NT2/D1 (cell line): ENCODE data around the gene PRSS2.
"Not testable (repeated sequence)": the region's sequence is repeated elsewhere in the genome, so short reads cannot be mapped to it uniquely, and the experiment has no call there.

Experiments
- DNase-seq: peaks from one replicate; pipeline ENCODE4 v3.0.0-alpha.2; 2011; ENCODE audit warnings: low read depth, low spot score
- H3K27me3 ChIP-seq: 2 replicates; pipeline ENCODE4 v1.6.0; 2011; ENCODE audit warnings: mild to moderate bottlenecking; ENCODE audit not compliant: insufficient read length, insufficient read depth
- H3K36me3 ChIP-seq: 2 replicates; pipeline ENCODE4 v1.6.1; 2011; ENCODE audit warnings: mild to moderate bottlenecking, low read length, mixed read lengths; ENCODE audit not compliant: insufficient read depth, insufficient read length
- H3K4me1 ChIP-seq: 2 replicates; pipeline ENCODE4 v1.5.1; 2011; ENCODE audit not compliant: insufficient read depth, insufficient read length
- H3K4me3 ChIP-seq: 2 replicates; pipeline ENCODE4 v1.5.1; 2011; ENCODE audit warnings: low read depth; ENCODE audit not compliant: insufficient read length
- H3K9ac ChIP-seq: 2 replicates; pipeline ENCODE4 v1.6.0; 2011; ENCODE audit warnings: low read depth; ENCODE audit not compliant: insufficient read length
- H3K9me3 ChIP-seq: 2 replicates; pipeline ENCODE4 v1.5.1; 2011; ENCODE audit warnings: mild to moderate bottlenecking, low read length; ENCODE audit not compliant: insufficient read depth
- SUZ12 ChIP-seq: IDR thresholded peaks from 2 replicates; pipeline ENCODE4 v1.6.1; 2011; ENCODE audit not compliant: insufficient read length, insufficient read depth; ENCODE audit errors: extremely low read depth
- YY1 ChIP-seq: IDR thresholded peaks from 2 replicates; pipeline ENCODE4 v1.6.1; 2011; ENCODE audit not compliant: insufficient read length, insufficient read depth
- ZNF274 ChIP-seq: IDR thresholded peaks from 2 replicates; pipeline ENCODE4 v1.6.1; 2011; ENCODE audit warnings: mild to moderate bottlenecking, low read depth, low read length

PRSS2 gene

DNA sequence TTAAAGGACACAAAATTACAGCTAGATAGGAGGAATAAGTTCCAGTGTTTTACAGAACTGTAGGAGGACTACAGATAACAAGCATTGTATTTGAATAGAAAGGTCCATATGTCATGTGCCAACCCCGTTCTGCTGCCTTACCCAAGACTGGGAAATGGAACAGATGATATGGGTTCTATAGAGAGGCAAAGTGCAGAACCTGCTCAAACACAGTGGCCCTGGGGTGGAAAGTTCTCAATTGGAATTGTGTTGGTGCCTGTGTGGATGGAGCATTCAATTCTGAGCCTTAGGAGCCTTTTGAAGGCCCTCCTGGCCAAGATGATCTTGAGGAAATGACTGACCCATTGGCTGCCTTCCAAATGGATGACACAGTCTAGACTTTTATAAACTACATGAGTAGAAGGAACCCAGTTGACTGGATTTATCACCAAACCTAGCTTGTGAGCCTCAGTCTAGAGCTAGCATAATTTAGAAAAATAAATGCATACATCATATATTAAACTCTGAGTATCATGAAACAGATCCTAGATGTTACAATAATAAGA is 25.6 kb upstream of the PRSS2 start:
- Histone ChIP-seq H3K9ac (no peak overlapping the region), H3K4me3 (no peak overlapping the region), H3K36me3 (no peaks in the 10 kb centered on the region), H3K9me3 (no peaks in the 10 kb centered on the region), H3K27me3 (no peaks in the 10 kb centered on the region), H3K4me1 (no peaks in the 10 kb centered on the region)
- TF ChIP-seq YY1: no peak
- no peak for TF ChIP-seq ZNF274
- no peak for TF ChIP-seq SUZ12
- no peak for DNase-seq

GRCh38 chr7:142745745-142746144 is 25.0 kb upstream of the PRSS2 start:
- Histone ChIP-seq H3K4me3 (no peak overlapping the region), H3K36me3 (no peaks in the 10 kb centered on the region), H3K9me3 (no peaks in the 10 kb centered on the region), H3K4me1 (no peaks in the 10 kb centered on the region), H3K9ac (no peak overlapping the region), H3K27me3 (no peaks in the 10 kb centered on the region)
- no peak for TF ChIP-seq ZNF274
- TF ChIP-seq YY1: no peak
- no peak for TF ChIP-seq SUZ12
- no peak for DNase-seq

GRCh38 chr7:142746264-142746663 is 24.5 kb upstream of the PRSS2 start:
- H3K27me3 ChIP-seq: no peaks in the 10 kb centered on the region
- H3K4me1 ChIP-seq: no peaks in the 10 kb centered on the region
- DNase-seq: no peak
- no peak overlapping the region for H3K9ac ChIP-seq
- H3K4me3 ChIP-seq: no peak overlapping the region
- TF ChIP-seq SUZ12 (no peak), ZNF274 (no peak), YY1 (no peak)
- no peaks in the 10 kb centered on the region for H3K9me3 ChIP-seq
- no peaks in the 10 kb centered on the region for H3K36me3 ChIP-seq

- H3K27me3 ChIP-seq, H3K4me1 ChIP-seq, H3K4me3 ChIP-seq: not testable (repeated sequence)
These were observed 22.4 kb upstream of the PRSS2 start for GRCh38 chr7:142748410-142748809.

GRCh38 chr7:142749218-142749993 is 21.4 kb upstream of the PRSS2 start, which contains the start of gene PRSS1:
Gene PRSS1, plus strand, starts transcription at chr7:142749472. Its CDS starts 13 bp downstream, at chr7:142749485.
- H3K4me1 ChIP-seq: no peaks in the 10 kb centered on the region
- no peaks in the 10 kb centered on the region for H3K36me3 ChIP-seq
- no peak within 1 kb of the TSS for H3K4me3 ChIP-seq
- H3K27me3 ChIP-seq: no peaks in the 10 kb centered on the region
- no peaks in the 10 kb centered on the region for H3K9me3 ChIP-seq
- no peak for DNase-seq
- H3K9ac ChIP-seq: no peak within 1 kb of the TSS
- no peak for TF ChIP-seq YY1
- no peak for TF ChIP-seq ZNF274
- TF ChIP-seq SUZ12: no peak

More at GRCh38 chr7:142748410-142748809, 22.4 kb upstream of the PRSS2 start:
- not testable (repeated sequence) for H3K36me3 ChIP-seq, H3K9me3 ChIP-seq, H3K9ac ChIP-seq, DNase-seq

- H3K9me3 ChIP-seq: no peaks in the 10 kb centered on the region
- H3K9ac ChIP-seq: no peak overlapping the region
- H3K4me1 ChIP-seq: no peaks in the 10 kb centered on the region
- H3K27me3 ChIP-seq: no peaks in the 10 kb centered on the region
- DNase-seq: no peak
- H3K36me3 ChIP-seq: no peaks in the 10 kb centered on the region
- TF ChIP-seq SUZ12: no peak
- TF ChIP-seq ZNF274: no peak
- TF ChIP-seq YY1: no peak
- no peak overlapping the region for H3K4me3 ChIP-seq
These were observed 20.3 kb upstream of the PRSS2 start for GRCh38 chr7:142750321-142750938.

- not testable (repeated sequence) for H3K27me3 ChIP-seq, H3K9me3 ChIP-seq, DNase-seq, H3K4me3 ChIP-seq, H3K9ac ChIP-seq, H3K4me1 ChIP-seq, H3K36me3 ChIP-seq
These were observed 19.1 kb upstream of the PRSS2 start for GRCh38 chr7:142751526-142752175.
